ENCODE data around the gene FSD1L.
"Not testable (repeated sequence)": the region's sequence is repeated elsewhere in the genome, so short reads cannot be mapped to it uniquely, and the experiment has no call there.

FSD1L gene

DNA sequence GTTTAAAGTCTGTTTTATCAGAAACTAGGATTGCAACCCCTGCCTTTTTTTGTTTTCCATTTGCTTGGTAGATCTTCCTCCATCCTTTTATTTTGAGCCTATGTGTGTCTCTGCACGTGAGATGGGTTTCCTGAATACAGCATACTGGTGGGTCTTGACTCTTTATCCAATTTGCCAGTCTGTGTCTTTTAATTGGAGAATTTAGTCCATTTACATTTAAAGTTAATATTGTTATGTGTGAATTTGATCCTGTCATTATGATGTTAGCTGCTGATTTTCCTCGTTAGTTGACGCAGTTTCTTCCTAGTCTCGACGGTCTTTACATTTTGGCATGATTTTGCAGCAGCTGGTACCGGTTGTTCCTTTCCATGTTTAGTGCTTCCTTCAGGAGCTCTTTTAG lies 132.1 kb downstream of the FSD1L start:
- not testable (repeated sequence) for DNase-seq

GRCh38 chr9:105581550-105581949 lies 133.7 kb downstream of the FSD1L start:
- not testable (repeated sequence) for DNase-seq

- no peak for DNase-seq
Measured at GRCh38 chr9:105593145-105593544, 145.3 kb downstream of the FSD1L start.
